H9 (cell line): Measurements from ENCODE around the gene KIF21A. TPM values are rescaled to one million over a fixed set of nuclear protein-coding genes. Genes with fewer than 3 reads are reported as not detected.

Experiments used
- DNase-seq: peaks from one replicate; pipeline ENCODE4 v3.0.0-alpha.2; 2017
- H2AFZ ChIP-seq: one replicate; pipeline ENCODE4 v1.6.1; 2013; ENCODE audit warnings: mild to moderate bottlenecking, low read length, control low read depth, moderate library complexity
- H2AK5ac ChIP-seq: 2 replicates; pipeline ENCODE4 v1.6.1; 2013; ENCODE audit warnings: low read length, control low read depth, mixed read lengths; ENCODE audit not compliant: insufficient read length
- H2BK120ac ChIP-seq: one replicate; pipeline ENCODE4 v1.6.1; 2013; ENCODE audit warnings: low read depth, mild to moderate bottlenecking, low read length, control low read depth, inconsistent platforms; ENCODE audit not compliant: poor library complexity, severe bottlenecking
- H2BK12ac ChIP-seq: 2 replicates; pipeline ENCODE4 v1.6.1; 2013; ENCODE audit warnings: low read length, control low read depth, mixed read lengths, low read depth; ENCODE audit not compliant: insufficient read length
- H2BK15ac ChIP-seq: 2 replicates; pipeline ENCODE4 v1.6.1; 2013; ENCODE audit warnings: low read depth, low read length, control low read depth
- H2BK20ac ChIP-seq: one replicate; pipeline ENCODE4 v1.6.1; 2013; ENCODE audit warnings: low read depth, mild to moderate bottlenecking, low read length, control low read depth, inconsistent platforms; ENCODE audit not compliant: poor library complexity, severe bottlenecking
- H2BK5ac ChIP-seq: 2 replicates; pipeline ENCODE4 v1.6.1; 2013; ENCODE audit warnings: low read length, control low read depth, mixed read lengths; ENCODE audit not compliant: insufficient read length
- H3K14ac ChIP-seq: 2 replicates; pipeline ENCODE4 v1.6.1; 2013; ENCODE audit warnings: low read length, control low read depth; ENCODE audit not compliant: insufficient read depth
- H3K18ac ChIP-seq: 2 replicates; pipeline ENCODE4 v1.6.1; 2013; ENCODE audit warnings: low read depth, mild to moderate bottlenecking, mixed read lengths, low read length, control low read depth; ENCODE audit not compliant: insufficient read length
- H3K23ac ChIP-seq: 2 replicates; pipeline ENCODE4 v1.6.1; 2013; ENCODE audit warnings: low read length, control low read depth, mixed read lengths, low read depth; ENCODE audit not compliant: insufficient read length
- H3K23me2 ChIP-seq: 2 replicates; pipeline ENCODE4 v1.6.1; 2013; ENCODE audit warnings: low read depth, mild to moderate bottlenecking, mixed read lengths, low read length, control low read depth; ENCODE audit not compliant: insufficient read length, poor library complexity, severe bottlenecking
- H3K27ac ChIP-seq: 2 replicates; pipeline ENCODE4 v1.5.1; 2013; ENCODE audit warnings: low read length, control low read depth, mixed read lengths, low read depth; ENCODE audit not compliant: insufficient read length
- H3K27me3 ChIP-seq: 2 replicates; pipeline ENCODE4 v1.6.1; 2013; ENCODE audit warnings: low read length, control low read depth, inconsistent platforms; ENCODE audit not compliant: insufficient read depth
- H3K4ac ChIP-seq: 2 replicates; pipeline ENCODE4 v1.6.1; 2013; ENCODE audit warnings: low read depth, mild to moderate bottlenecking, control low read depth, inconsistent platforms, low read length, moderate library complexity
- H3K4me1 ChIP-seq: 2 replicates; pipeline ENCODE4 v1.6.1; 2013; ENCODE audit warnings: low read length, control low read depth, inconsistent platforms; ENCODE audit not compliant: insufficient read depth
- H3K4me2 ChIP-seq: 2 replicates; pipeline ENCODE4 v1.6.1; 2013; ENCODE audit warnings: low read length, control low read depth, mixed read lengths; ENCODE audit not compliant: insufficient read length, insufficient read depth
- H3K56ac ChIP-seq: 2 replicates; pipeline ENCODE4 v1.6.1; 2013; ENCODE audit warnings: low read depth, mild to moderate bottlenecking, mixed read lengths, low read length, control low read depth; ENCODE audit not compliant: insufficient read length
- H3K79me1 ChIP-seq: 2 replicates; pipeline ENCODE4 v1.6.1; 2013; ENCODE audit warnings: low read depth, mild to moderate bottlenecking, moderate library complexity, low read length, control low read depth, inconsistent platforms; ENCODE audit not compliant: insufficient read depth, poor library complexity, severe bottlenecking
- H3K79me2 ChIP-seq: 2 replicates; pipeline ENCODE4 v1.6.1; 2013; ENCODE audit warnings: low read length, control low read depth, inconsistent platforms; ENCODE audit not compliant: insufficient read depth
- H3K9ac ChIP-seq: 2 replicates; pipeline ENCODE4 v1.6.1; 2013; ENCODE audit warnings: low read length, control low read depth, mixed read lengths; ENCODE audit not compliant: insufficient read length; ENCODE audit errors: extremely low read depth
- H3K9me3 ChIP-seq: one replicate; pipeline ENCODE4 v1.6.1; 2013; ENCODE audit warnings: low read depth, low read length, inconsistent platforms; ENCODE audit not compliant: control insufficient read depth
- H3T11ph ChIP-seq: one replicate; pipeline ENCODE4 v1.6.1; 2013; ENCODE audit warnings: mild to moderate bottlenecking, low read length, control low read depth, inconsistent platforms
- H4K20me1 ChIP-seq: one replicate; pipeline ENCODE4 v1.6.1; 2013; ENCODE audit not compliant: control insufficient read depth, insufficient read length, insufficient read depth
- H4K5ac ChIP-seq: 2 replicates; pipeline ENCODE4 v1.6.1; 2013; ENCODE audit warnings: low read depth, mild to moderate bottlenecking, mixed read lengths, low read length, control low read depth; ENCODE audit not compliant: insufficient read length
- H4K8ac ChIP-seq: replicated peaks from 2 replicates; pipeline ENCODE4 v1.6.1; 2013; ENCODE audit warnings: low read length, control low read depth, mixed read lengths, low read depth; ENCODE audit not compliant: insufficient read length
- H4K91ac ChIP-seq: 2 replicates; pipeline ENCODE4 v1.6.1; 2013; ENCODE audit warnings: low read depth, mild to moderate bottlenecking, moderate library complexity, mixed read lengths, low read length, control low read depth; ENCODE audit not compliant: insufficient read length
- H3K27ac Mint-ChIP-seq, 3 experiments: 2 replicates in 2 of 3; 3 replicates in 1 of 3; pipeline ENCODE4 v1.8.0; 2020 to 2021; ENCODE audit warnings: mixed read lengths in 3 of 3, mild to moderate bottlenecking in 1 of 3, moderate library complexity in 1 of 3
- H3K27me3 Mint-ChIP-seq: 2 replicates; pipeline ENCODE4 v1.8.0; 2021; ENCODE audit warnings: low read depth, mild to moderate bottlenecking, moderate library complexity, mixed read lengths
- H3K36me3 Mint-ChIP-seq, 3 experiments: 2 replicates in 2 of 3; 3 replicates in 1 of 3; pipeline ENCODE4 v1.8.0; 2020 to 2021; ENCODE audit warnings: low read depth in 3 of 3, mixed read lengths in 3 of 3; ENCODE audit not compliant: insufficient read depth in 1 of 3
- H3K4me1 Mint-ChIP-seq, 2 experiments: 2 replicates each; pipeline ENCODE4 v1.8.0; 2020; ENCODE audit warnings: mixed read lengths in 2 of 2
- H3K4me3 Mint-ChIP-seq, 2 experiments: 2 replicates in 1 of 2; 3 replicates in 1 of 2; pipeline ENCODE4 v1.8.0; 2020 to 2021; ENCODE audit warnings: mild to moderate bottlenecking in 2 of 2, mixed read lengths in 2 of 2, moderate library complexity in 1 of 2
- H3K9me3 Mint-ChIP-seq, 2 experiments: 2 replicates in 1 of 2; 3 replicates in 1 of 2; pipeline ENCODE4 v1.8.0; 2020; ENCODE audit warnings: mild to moderate bottlenecking in 2 of 2, mixed read lengths in 2 of 2, moderate library complexity in 1 of 2
- CTCF ChIP-seq: fragments of 200-600 bp; sonication (generic); conservative IDR thresholded peaks from 3 replicates; pipeline ENCODE4 v1.8.0; 2021; ENCODE audit warnings: antibody characterized with exemption, mild to moderate bottlenecking
- total RNA-seq: library from RNA; stranded (reverse); gene quantifications from 2 replicates; pipeline ENCODE4 v1.2.1, GENCODE V29; 2021

KIF21A gene
- total RNA-seq, 1 experiment from 2014 or later, result 17.2 TPM

DNA sequence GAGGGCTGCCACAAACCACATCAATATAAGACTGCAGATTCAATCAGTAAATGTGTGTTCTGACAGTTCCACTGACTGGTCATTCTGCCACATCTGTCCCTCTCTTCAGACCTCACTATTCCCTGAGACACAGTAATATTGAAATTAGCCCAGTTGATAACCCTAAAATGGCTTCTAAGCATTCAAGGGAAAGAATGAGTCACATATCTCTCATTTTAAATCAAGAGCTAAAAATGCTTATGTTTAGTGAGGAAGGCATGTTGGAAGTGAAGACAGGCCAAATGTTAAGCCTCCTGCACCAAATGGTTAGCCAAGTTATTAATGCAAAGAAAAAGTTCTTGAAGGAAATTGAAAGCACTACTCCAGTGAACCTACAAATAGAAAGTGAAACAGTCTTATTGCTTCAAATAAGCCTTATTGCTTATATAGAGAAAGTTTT, 24.5 kb upstream of the KIF21A start:
- Histone ChIP-seq H3K9ac (no peak overlapping the region), H3K27me3 (no peaks in the 10 kb centered on the region), H2BK5ac (no peak overlapping the region), H3K23me2 (no peaks in the 10 kb centered on the region), H3T11ph (no peak overlapping the region), H4K8ac (no peak overlapping the region), H3K14ac (no peak overlapping the region), H2BK15ac (no peak overlapping the region), H3K56ac (no peak overlapping the region), H2AK5ac (no peak overlapping the region), H3K18ac (no peak overlapping the region), H3K4me2 (no peak overlapping the region), H3K4ac (no peak overlapping the region), H3K23ac (no peak overlapping the region), H2BK12ac (no peak overlapping the region), H3K79me1 (no peaks in the 10 kb centered on the region), H2BK20ac (no peak overlapping the region), H4K91ac (no peak overlapping the region), H2AFZ (no peak overlapping the region), H4K20me1 (no peaks in the 10 kb centered on the region), H2BK120ac (no peak overlapping the region), H3K27ac (no peak overlapping the region), H3K9me3 (no peaks in the 10 kb centered on the region), H3K79me2 (no peaks in the 10 kb centered on the region), H4K5ac (no peak overlapping the region), H3K4me1 (no peaks in the 10 kb centered on the region; the same call in 1 of the 2 replicates)
- no peaks in the 10 kb centered on the region for H3K27me3 Mint-ChIP-seq
- H3K4me3 Mint-ChIP-seq, result no peak overlapping the region
- H3K4me1 Mint-ChIP-seq, result no peaks in the 10 kb centered on the region
- no peak for TF ChIP-seq CTCF
- H3K27ac Mint-ChIP-seq, result no peak overlapping the region
- DNase-seq, result no peak
- H3K36me3 Mint-ChIP-seq, result no peaks in the 10 kb centered on the region; a peak in 3 of 7 replicates
- H3K9me3 Mint-ChIP-seq, result peaks cover 10 to 16% of the 10 kb centered on the region in 2 experiments; a peak in 4 of 5 replicates
